ENCODE results near the gene FRMD4B. TPM values are rescaled to one million over a fixed set of nuclear protein-coding genes. Genes with fewer than 3 reads are reported as not detected.

The FRMD4B gene
- total RNA-seq, 3 donors from 2014 or later: 31.1 to 49.5 (median 35.0) TPM

- no peak overlapping the region for H3K4me3 ChIP-seq
- H3K9me3 ChIP-seq: no peaks in the 10 kb centered on the region
- no peaks in the 10 kb centered on the region for H3K4me1 ChIP-seq
- intact Hi-C loops (cut with DNase I; ENCODE audit: low total_unique reads): no loop called here
- no peaks in the 10 kb centered on the region for H3K36me3 ChIP-seq
- no peaks in the 10 kb centered on the region for H3K27me3 ChIP-seq
- DNase-seq (ENCODE audit: low spot score in 2 of 2): no peak
- TF ChIP-seq POLR2A (IDR thresholded peaks at IDR 0.05) (no peak), CTCF (IDR thresholded peaks at IDR 0.05) (no peak), POLR2AphosphoS5 (IDR thresholded peaks at IDR 0.05) (no peak)
- H3K27ac ChIP-seq: no peak overlapping the region
These were observed 18.3 kb downstream of the FRMD4B start for GRCh38 chr3:69367586-69367985.

- Histone ChIP-seq H3K27ac (peak overlapping the region; percentile 29 to 71), H3K27me3 (no peaks in the 10 kb centered on the region), H3K9me3 (no peaks in the 10 kb centered on the region), H3K36me3 (no peaks in the 10 kb centered on the region), H3K4me1 (no peaks in the 10 kb centered on the region), H3K4me3 (peak overlapping the region in 1 of 3 donors; percentile 5)
- DNase-seq (ENCODE audit: low spot score in 2 of 2): no peak
- TF ChIP-seq POLR2AphosphoS5 (IDR thresholded peaks at IDR 0.05): no peak
- no peak for TF ChIP-seq POLR2A (IDR thresholded peaks at IDR 0.05)
- no peak for TF ChIP-seq CTCF (IDR thresholded peaks at IDR 0.05)
- intact Hi-C loops (cut with DNase I; ENCODE audit: low total_unique reads): no loop called here
These were observed 21.5 kb downstream of the FRMD4B start for GRCh38 chr3:69364354-69364753.

- H3K36me3 ChIP-seq: no peaks in the 10 kb centered on the region
- intact Hi-C loops (cut with DNase I; ENCODE audit: low total_unique reads): no loop called here
- H3K27me3 ChIP-seq: no peaks in the 10 kb centered on the region
- TF ChIP-seq POLR2A (IDR thresholded peaks at IDR 0.05) (no peak), CTCF (IDR thresholded peaks at IDR 0.05) (no peak), POLR2AphosphoS5 (IDR thresholded peaks at IDR 0.05) (no peak)
- H3K27ac ChIP-seq: no peak overlapping the region
- no peak for DNase-seq (ENCODE audit: low spot score in 2 of 2)
- no peaks in the 10 kb centered on the region for H3K4me1 ChIP-seq
- no peaks in the 10 kb centered on the region for H3K9me3 ChIP-seq
- H3K4me3 ChIP-seq: no peak overlapping the region
These were observed 25.2 kb downstream of the FRMD4B start for GRCh38 chr3:69360690-69361089.

GRCh38 chr3:69359916-69360315 lies 26.0 kb downstream of the FRMD4B start:
- TF ChIP-seq POLR2A (IDR thresholded peaks at IDR 0.05) (no peak), POLR2AphosphoS5 (IDR thresholded peaks at IDR 0.05) (no peak), CTCF (IDR thresholded peaks at IDR 0.05) (no peak)
- Histone ChIP-seq H3K27ac (no peak overlapping the region), H3K36me3 (no peaks in the 10 kb centered on the region), H3K4me1 (no peaks in the 10 kb centered on the region), H3K27me3 (no peaks in the 10 kb centered on the region), H3K9me3 (no peaks in the 10 kb centered on the region), H3K4me3 (no peak overlapping the region)
- intact Hi-C loops (cut with DNase I; ENCODE audit: low total_unique reads): no loop called here
- DNase-seq (ENCODE audit: low spot score in 2 of 2): no peak

- Histone ChIP-seq H3K27me3 (no peaks in the 10 kb centered on the region), H3K27ac (no peak overlapping the region), H3K9me3 (no peaks in the 10 kb centered on the region), H3K4me1 (no peaks in the 10 kb centered on the region), H3K36me3 (no peaks in the 10 kb centered on the region), H3K4me3 (no peak overlapping the region)
- TF ChIP-seq POLR2A (IDR thresholded peaks at IDR 0.05): no peak
- TF ChIP-seq CTCF (IDR thresholded peaks at IDR 0.05): no peak
- no peak for TF ChIP-seq POLR2AphosphoS5 (IDR thresholded peaks at IDR 0.05)
- intact Hi-C loops (cut with DNase I; ENCODE audit: low total_unique reads): no loop called here
- DNase-seq (ENCODE audit: low spot score in 2 of 2): no peak
These were observed 26.5 kb downstream of the FRMD4B start for GRCh38 chr3:69359339-69359893.
